Esophagus squamous epithelium (tissue), 5 donors: ENCODE measurements around the gene EFCAB6. TPM values are rescaled to one million over a fixed set of nuclear protein-coding genes. Genes with fewer than 3 reads are reported as not detected.

Experiments used
- DNase-seq: peaks from one replicate; lab custom pipeline; 2025; lab: John Stamatoyannopoulos, UW
- H3K27ac ChIP-seq, 4 donors: fragments of 200-600 bp; sonication (generic); one replicate each; pipeline ENCODE4 v1.5.1; 2016 to 2019; ENCODE audit warnings: mild to moderate bottlenecking in 1 of 4
- H3K27me3 ChIP-seq, 4 donors: fragments of 200-600 bp; sonication (generic); 1 replicate in 3 of 4; 2 replicates in 1 of 4; pipeline versions ENCODE4 v1.5.1 to v1.6.0; 2017 to 2021; ENCODE audit warnings: antibody characterized with exemption in 1 of 4
- H3K36me3 ChIP-seq, 3 donors: fragments of 200-600 bp; sonication (generic); one replicate each; pipeline ENCODE4 v1.5.1; 2016 to 2019
- H3K4me1 ChIP-seq, 3 donors: fragments of 200-600 bp; sonication (generic); one replicate each; pipeline ENCODE4 v1.5.1; 2017 to 2019
- H3K4me3 ChIP-seq, 4 donors: fragments of 200-600 bp; sonication (generic); 1 replicate in 3 of 4; 2 replicates in 1 of 4; pipeline ENCODE4 v1.5.1; 2016 to 2019; ENCODE audit warnings: mild to moderate bottlenecking in 2 of 4, moderate library complexity in 1 of 4
- H3K9me3 ChIP-seq, 3 donors: fragments of 200-600 bp; sonication (generic); one replicate each; pipeline ENCODE4 v1.5.1; 2016 to 2019
- CTCF ChIP-seq, 6 experiments: fragments of 450-650 bp in 4 of 6; fragments of 200-600 bp in 2 of 6; sonication (generic) in 2 of 6; IDR thresholded peaks; one replicate each; pipeline ENCODE4 v1.5.1; 2016 to 2019; ENCODE audit warnings: antibody characterized with exemption in 6 of 6, mild to moderate bottlenecking in 4 of 6, moderate library complexity in 4 of 6
- POLR2A ChIP-seq, 4 donors: fragments of 450-650 bp; IDR thresholded peaks; one replicate each; pipeline ENCODE4 v1.6.1; 2017; ENCODE audit warnings: antibody characterized with exemption in 4 of 4, mild to moderate bottlenecking in 4 of 4, moderate library complexity in 3 of 4
- WGBS, 2 donors: methylation state at CpG; one replicate each; pipeline ENCODE4 v1.1.5; 2018; 5-methylcytosine and 5-hydroxymethylcytosine counted together
- intact Hi-C: fragments of 100-400 bp; cut with DNase I; formaldehyde crosslinking; loops from one replicate; pipeline ENCODE4 v1.15.0; 2022
- total RNA-seq, 4 donors: library from RNA; depleted of rRNA; stranded (reverse); fragments of >200 nt; gene quantifications; one replicate each; pipeline ENCODE4 v1.1.0, GENCODE V29; 2016
- donor health status: DM: yes; HTN: yes; CAD: no.

EFCAB6 gene
- total RNA-seq, 4 donors from 2014 or later = 0.22 to 1.5 (median 0.90) TPM

- no peak for DNase-seq
These were observed 77.5 kb downstream of the EFCAB6 start for GRCh38 chr22:43734370-43735150.

DNA sequence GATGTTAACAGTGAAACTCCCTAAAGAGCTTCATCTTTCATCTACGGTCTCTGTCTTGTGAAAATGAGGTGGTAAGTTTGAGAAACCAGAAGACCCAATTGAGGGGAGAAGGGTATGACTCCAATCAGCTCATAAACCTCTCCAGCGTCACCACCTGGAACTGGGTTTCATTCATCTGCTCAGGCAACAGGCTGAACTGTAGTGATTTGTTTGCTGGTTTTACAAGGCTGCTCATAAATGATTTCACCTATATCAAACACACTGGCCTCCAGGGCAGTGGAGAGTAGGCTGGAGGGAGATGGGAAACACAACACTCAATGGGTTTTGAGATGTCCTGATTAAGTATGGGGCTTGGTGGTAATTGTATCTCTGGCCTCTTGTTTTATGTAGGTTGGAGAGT, 79.0 kb downstream of the EFCAB6 start:
- Histone ChIP-seq H3K4me3 (no peak overlapping the region), H3K27ac (no peak overlapping the region), H3K4me1 (no peaks in the 10 kb centered on the region), H3K36me3 (no peaks in the 10 kb centered on the region), H3K9me3 (no peaks in the 10 kb centered on the region), H3K27me3 (no peaks in the 10 kb centered on the region)
- intact Hi-C loops = no loop called here
- no peak for DNase-seq
- WGBS, 2 donors = 63 to 68% methylated on average over 2 of the region's 2 CpGs
- TF ChIP-seq CTCF (IDR thresholded peaks at IDR 0.05) (no peak), POLR2A (IDR thresholded peaks at IDR 0.05) (no peak)

More at GRCh38 chr22:43734370-43735150, 77.5 kb downstream of the EFCAB6 start:
- intact Hi-C loops = no loop called here
- peaks cover 0 to under 1% (median 0%) of the 10 kb centered on the region in 4 donors for H3K27me3 ChIP-seq
- TF ChIP-seq POLR2A (IDR thresholded peaks at IDR 0.05) = no peak
- no peak for TF ChIP-seq CTCF (IDR thresholded peaks at IDR 0.05)
- WGBS, 2 donors = 77 to 78% methylated on average over 9 of the region's 9 CpGs
- no peak overlapping the region for H3K27ac ChIP-seq
- H3K36me3 ChIP-seq = no peaks in the 10 kb centered on the region
- H3K4me1 ChIP-seq = no peaks in the 10 kb centered on the region
- H3K4me3 ChIP-seq = no peak overlapping the region
- H3K9me3 ChIP-seq = no peaks in the 10 kb centered on the region

DNA sequence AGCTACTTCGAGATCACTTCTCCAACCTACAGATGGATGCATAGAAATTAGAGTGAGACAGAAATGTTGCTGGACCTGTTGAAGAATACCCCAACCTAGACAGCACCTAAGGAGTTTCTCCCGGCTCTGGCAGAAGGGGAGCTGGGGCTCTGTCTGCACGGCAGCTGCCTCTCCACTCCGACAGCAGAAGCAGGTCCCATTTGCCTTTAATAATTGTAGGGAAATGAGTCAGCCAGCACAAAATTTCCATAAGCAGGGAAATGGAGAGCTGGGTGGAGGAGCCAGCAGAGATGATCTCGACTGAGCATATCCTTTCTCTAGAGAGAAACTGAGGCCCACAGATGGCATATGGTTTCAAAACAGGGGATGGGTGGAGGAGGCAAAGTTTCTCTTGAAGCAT, 80.1 kb downstream of the EFCAB6 start:
- H3K27ac ChIP-seq = no peak overlapping the region
- no peaks in the 10 kb centered on the region for H3K36me3 ChIP-seq
- DNase-seq = no peak
- no peak overlapping the region for H3K4me3 ChIP-seq
- WGBS, 2 donors = 62 to 75% methylated on average over 5 of the region's 5 CpGs
- TF ChIP-seq POLR2A (IDR thresholded peaks at IDR 0.05) (no peak), CTCF (IDR thresholded peaks at IDR 0.05) (no peak)
- H3K9me3 ChIP-seq = no peaks in the 10 kb centered on the region
- intact Hi-C loops = no loop called here
- no peaks in the 10 kb centered on the region for H3K4me1 ChIP-seq
- no peaks in the 10 kb centered on the region for H3K27me3 ChIP-seq

DNA sequence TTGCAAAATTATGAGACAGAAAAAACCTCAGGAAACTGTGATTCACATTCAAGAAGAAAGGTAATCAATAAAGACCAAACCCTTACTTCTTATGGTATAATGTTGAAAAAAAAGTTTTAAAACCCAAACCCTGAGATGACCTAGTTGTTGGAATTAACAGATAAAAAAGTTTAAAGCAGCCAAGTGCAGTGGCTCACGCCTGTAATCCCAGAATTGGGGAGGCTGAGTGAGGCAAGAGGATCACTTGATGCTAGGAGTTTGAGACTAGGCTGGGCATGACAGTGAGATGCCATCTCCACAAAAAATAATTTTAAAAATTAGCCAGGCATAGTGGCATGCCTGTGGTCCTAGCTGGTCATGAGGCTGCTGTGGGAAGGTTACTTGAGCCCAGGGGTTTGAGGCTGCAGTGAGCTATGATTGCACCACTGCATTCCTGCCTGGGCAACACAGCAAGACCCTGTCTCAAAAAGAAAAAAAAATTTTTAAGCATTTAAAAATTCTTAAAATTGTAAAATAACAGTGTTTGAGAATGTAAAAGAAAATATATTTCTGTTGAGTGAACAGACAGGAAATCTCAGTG, 85.1 kb downstream of the EFCAB6 start:
- Histone ChIP-seq H3K27ac (no peak overlapping the region), H3K27me3 (no peaks in the 10 kb centered on the region), H3K4me3 (no peak overlapping the region), H3K4me1 (peaks cover 0 to 22% (median 0%) of the 10 kb centered on the region in 3 donors), H3K36me3 (no peaks in the 10 kb centered on the region), H3K9me3 (no peaks in the 10 kb centered on the region)
- no peak for DNase-seq
- WGBS, 2 donors = 78 to 94% methylated on average over 1 of the region's 1 CpG
- intact Hi-C loops = no loop called here
- no peak for TF ChIP-seq POLR2A (IDR thresholded peaks at IDR 0.05)
- TF ChIP-seq CTCF (IDR thresholded peaks at IDR 0.05) = no peak

DNA sequence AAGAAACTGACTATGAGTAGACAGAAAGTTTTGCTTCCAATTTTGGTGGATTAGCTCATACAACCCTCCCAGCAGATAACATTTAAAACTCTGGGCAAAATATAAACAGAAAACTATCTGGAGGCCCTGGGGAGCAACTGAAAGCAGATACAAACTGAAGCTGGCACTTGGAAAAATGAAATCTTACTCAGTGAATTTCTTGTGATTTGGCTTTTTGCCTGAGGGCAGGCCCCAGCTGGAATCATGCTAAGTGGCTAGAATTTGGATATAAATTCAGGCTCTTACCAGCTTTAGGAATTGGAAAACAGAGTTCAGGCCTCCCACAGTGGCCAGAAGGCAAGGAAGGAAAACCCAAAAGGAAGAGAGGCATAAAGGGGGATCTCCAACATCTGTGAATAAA, 85.8 kb downstream of the EFCAB6 start:
- no peak overlapping the region for H3K4me3 ChIP-seq
- intact Hi-C loops = no loop called here
- no peaks in the 10 kb centered on the region for H3K36me3 ChIP-seq
- H3K9me3 ChIP-seq = no peaks in the 10 kb centered on the region
- H3K4me1 ChIP-seq = peaks cover 0 to 22% (median 0%) of the 10 kb centered on the region in 3 donors
- no peak for DNase-seq
- TF ChIP-seq CTCF (IDR thresholded peaks at IDR 0.05) = no peak
- peak overlapping the region in 1 of 4 donors; percentile 17 for H3K27ac ChIP-seq
- H3K27me3 ChIP-seq = no peaks in the 10 kb centered on the region
